K562 (cell line): ENCODE data around the gene ABHD14A. TPM values are rescaled to one million over a fixed set of nuclear protein-coding genes. Genes with fewer than 3 reads are reported as not detected.

Experiments
- CHD7 ChIP-seq: fragments of 200-600 bp; sonication (generic); IDR thresholded peaks from one replicate; pipeline ENCODE4 v1.6.1; 2012; ENCODE audit warnings: mild to moderate bottlenecking, low read depth, low read length, inconsistent platforms
- IRF1 ChIP-seq: sonication (generic); formaldehyde crosslinking; IDR thresholded peaks from 2 replicates; pipeline ENCODE4 v1.8.0; 2022; ENCODE audit warnings: missing genetic modification reagents, mild to moderate bottlenecking, borderline replicate concordance
- MYBL2 ChIP-seq, 2 experiments: fragments of 450-650 bp in 1 of 2; sonication (generic) in 1 of 2; formaldehyde crosslinking in 1 of 2; IDR thresholded peaks; 2 replicates each; pipeline versions ENCODE4 v1.6.1 to v1.8.1; 2017 to 2022; ENCODE audit warnings: borderline replicate concordance in 1 of 2, inconsistent platforms in 1 of 2, low read depth in 1 of 2, mild to moderate bottlenecking in 1 of 2, missing genetic modification reagents in 1 of 2, moderate library complexity in 1 of 2
- polyA plus RNA-seq, 8 experiments: library from polyadenylated mRNA; depleted of rRNA in 4 of 8; stranded (reverse) in 5 of 8; unstranded in 3 of 8; fragments of >200 nt; fragmentation: Nextera tagmentation in 2 of 8; fragmentation: Illumina TruSeq in 1 of 8; extraction: Ambion mirVana in 2 of 8; extraction: Trizol in 1 of 8; gene quantifications; 2 replicates each; pipeline versions ENCODE4 v1.2.1 to v1.2.3, GENCODE V29; 2011 to 2014; ENCODE audit warnings: inconsistent platforms in 1 of 8, missing spikeins in 1 of 8
- total RNA-seq, 7 experiments: library from RNA; depleted of rRNA in 6 of 7; stranded (reverse); fragments of >200 nt in 6 of 7; fragmentation: Illumina TruSeq in 2 of 7; extraction: Trizol in 2 of 7; gene quantifications; 2 replicates each; pipeline versions ENCODE4 v1.2.1 to v1.2.3, GENCODE V29; 2011 to 2021; ENCODE audit warnings: low replicate concordance in 1 of 7

Gene ABHD14A
- total and polyA plus RNA-seq, 9 of the 15 experiments (the other 6 are each of a cell fraction or from before 2014, with no cell fraction given): 0.90 to 10.5 (median 8.3) TPM

- TF ChIP-seq CHD7 (no peak), IRF1 (CRISPR knock-in tag) (no peak), MYBL2 (IDR thresholded peaks at IDR 0.05; ENCODE audit: low read depth) (no peak), MYBL2 (CRISPR knock-in tag; IDR thresholded peaks at IDR 0.05; ENCODE audit: borderline replicate concordance) (no peak)
Measured at GRCh38 chr3:51953445-51953844, 21.4 kb upstream of the ABHD14A start (continued).
